ENCODE measurements around the gene NAV2.

Gene NAV2

GRCh38 chr11:19779740-19780139 is 67.1 kb downstream of the NAV2 start:
- peaks cover 29% of the 10 kb centered on the region for H3K4me1 ChIP-seq (ENCODE audit: insufficient read depth, low read length)
- H3K36me3 ChIP-seq (ENCODE audit: insufficient read depth, low read length), result no peaks in the 10 kb centered on the region
- H3K9ac ChIP-seq (ENCODE audit: low read depth, low read length), result no peak overlapping the region; the same call in 1 of the 2 replicates
- no peaks in the 10 kb centered on the region for H3K9me3 ChIP-seq (ENCODE audit: control insufficient read depth, insufficient read depth, low read length)

GRCh38 chr11:19781351-19781750 is 68.7 kb downstream of the NAV2 start:
- Histone ChIP-seq H3K36me3 (ENCODE audit: insufficient read depth, low read length) (no peaks in the 10 kb centered on the region), H3K9ac (ENCODE audit: low read depth, low read length) (no peak overlapping the region), H3K9me3 (ENCODE audit: control insufficient read depth, insufficient read depth, low read length) (no peaks in the 10 kb centered on the region), H3K4me1 (ENCODE audit: insufficient read depth, low read length) (peaks cover 29% of the 10 kb centered on the region)

GRCh38 chr11:19785265-19785664 is 72.6 kb downstream of the NAV2 start:
- no peaks in the 10 kb centered on the region for H3K9me3 ChIP-seq (ENCODE audit: control insufficient read depth, insufficient read depth, low read length)
- no peaks in the 10 kb centered on the region for H3K36me3 ChIP-seq (ENCODE audit: insufficient read depth, low read length)
- H3K4me1 ChIP-seq (ENCODE audit: insufficient read depth, low read length), result peaks cover 10% of the 10 kb centered on the region; the same call in 1 of the 2 replicates
- H3K9ac ChIP-seq (ENCODE audit: low read depth, low read length), result no peak overlapping the region

- Histone ChIP-seq H3K4me1 (ENCODE audit: insufficient read depth, low read length) (peaks cover 5% of the 10 kb centered on the region; the same call in 1 of the 2 replicates), H3K36me3 (ENCODE audit: insufficient read depth, low read length) (no peaks in the 10 kb centered on the region; the same call in 1 of the 2 replicates), H3K9ac (ENCODE audit: low read depth, low read length) (no peak overlapping the region), H3K9me3 (ENCODE audit: control insufficient read depth, insufficient read depth, low read length) (no peaks in the 10 kb centered on the region)
These were observed 74.0 kb downstream of the NAV2 start for GRCh38 chr11:19786644-19787043.

GRCh38 chr11:19788435-19788834 is 75.8 kb downstream of the NAV2 start:
- H3K9me3 ChIP-seq (ENCODE audit: control insufficient read depth, insufficient read depth, low read length), result no peaks in the 10 kb centered on the region
- H3K9ac ChIP-seq (ENCODE audit: low read depth, low read length), result no peak overlapping the region
- H3K4me1 ChIP-seq (ENCODE audit: insufficient read depth, low read length), result peaks cover 8% of the 10 kb centered on the region; the same call in 1 of the 2 replicates
- H3K36me3 ChIP-seq (ENCODE audit: insufficient read depth, low read length), result no peaks in the 10 kb centered on the region; the same call in 1 of the 2 replicates

GRCh38 chr11:19789245-19789644 is 76.6 kb downstream of the NAV2 start:
- no peaks in the 10 kb centered on the region for H3K9me3 ChIP-seq (ENCODE audit: control insufficient read depth, insufficient read depth, low read length)
- no peaks in the 10 kb centered on the region; the same call in 1 of the 2 replicates for H3K36me3 ChIP-seq (ENCODE audit: insufficient read depth, low read length)
- H3K9ac ChIP-seq (ENCODE audit: low read depth, low read length), result no peak overlapping the region
- peaks cover 10% of the 10 kb centered on the region; the same call in 1 of the 2 replicates for H3K4me1 ChIP-seq (ENCODE audit: insufficient read depth, low read length)

- Histone ChIP-seq H3K4me1 (ENCODE audit: insufficient read depth, low read length) (peaks cover 16% of the 10 kb centered on the region; the same call in 1 of the 2 replicates), H3K36me3 (ENCODE audit: insufficient read depth, low read length) (no peaks in the 10 kb centered on the region; the same call in 1 of the 2 replicates), H3K9me3 (ENCODE audit: control insufficient read depth, insufficient read depth, low read length) (no peaks in the 10 kb centered on the region), H3K9ac (ENCODE audit: low read depth, low read length) (no peak overlapping the region)
These were observed 77.4 kb downstream of the NAV2 start for GRCh38 chr11:19789835-19790710.

- Histone ChIP-seq H3K36me3 (ENCODE audit: insufficient read depth, low read length) (no peaks in the 10 kb centered on the region; the same call in 1 of the 2 replicates), H3K9ac (ENCODE audit: low read depth, low read length) (no peak overlapping the region; the same call in 1 of the 2 replicates), H3K4me1 (ENCODE audit: insufficient read depth, low read length) (peaks cover 16% of the 10 kb centered on the region; the same call in 1 of the 2 replicates), H3K9me3 (ENCODE audit: control insufficient read depth, insufficient read depth, low read length) (no peaks in the 10 kb centered on the region)
These were observed 78.4 kb downstream of the NAV2 start for GRCh38 chr11:19790831-19791552.

GRCh38 chr11:19792510-19792909 is 79.9 kb downstream of the NAV2 start:
- Histone ChIP-seq H3K36me3 (ENCODE audit: insufficient read depth, low read length) (no peaks in the 10 kb centered on the region; the same call in 1 of the 2 replicates), H3K9ac (ENCODE audit: low read depth, low read length) (no peak overlapping the region), H3K9me3 (ENCODE audit: control insufficient read depth, insufficient read depth, low read length) (no peaks in the 10 kb centered on the region), H3K4me1 (ENCODE audit: insufficient read depth, low read length) (peaks cover 19% of the 10 kb centered on the region; the same call in 1 of the 2 replicates)

- Histone ChIP-seq H3K9me3 (ENCODE audit: control insufficient read depth, insufficient read depth, low read length) (no peaks in the 10 kb centered on the region), H3K9ac (ENCODE audit: low read depth, low read length) (no peak overlapping the region), H3K4me1 (ENCODE audit: insufficient read depth, low read length) (peaks cover 19% of the 10 kb centered on the region; the same call in 1 of the 2 replicates), H3K36me3 (ENCODE audit: insufficient read depth, low read length) (no peaks in the 10 kb centered on the region; the same call in 1 of the 2 replicates)
These were observed 80.7 kb downstream of the NAV2 start for GRCh38 chr11:19793326-19793725.

GRCh38 chr11:19794161-19794560 is 81.5 kb downstream of the NAV2 start:
- Histone ChIP-seq H3K9ac (ENCODE audit: low read depth, low read length) (no peak overlapping the region), H3K36me3 (ENCODE audit: insufficient read depth, low read length) (no peaks in the 10 kb centered on the region; the same call in 1 of the 2 replicates), H3K4me1 (ENCODE audit: insufficient read depth, low read length) (peaks cover 19% of the 10 kb centered on the region; the same call in 1 of the 2 replicates), H3K9me3 (ENCODE audit: control insufficient read depth, insufficient read depth, low read length) (no peaks in the 10 kb centered on the region)

- Histone ChIP-seq H3K36me3 (ENCODE audit: insufficient read depth, low read length) (no peaks in the 10 kb centered on the region; the same call in 1 of the 2 replicates), H3K9ac (ENCODE audit: low read depth, low read length) (no peak overlapping the region), H3K9me3 (ENCODE audit: control insufficient read depth, insufficient read depth, low read length) (no peaks in the 10 kb centered on the region), H3K4me1 (ENCODE audit: insufficient read depth, low read length) (peaks cover 19% of the 10 kb centered on the region; the same call in 1 of the 2 replicates)
These were observed 82.4 kb downstream of the NAV2 start for GRCh38 chr11:19795082-19795481.

- Histone ChIP-seq H3K36me3 (ENCODE audit: insufficient read depth, low read length) (no peaks in the 10 kb centered on the region), H3K9ac (ENCODE audit: low read depth, low read length) (no peak overlapping the region), H3K9me3 (ENCODE audit: control insufficient read depth, insufficient read depth, low read length) (no peaks in the 10 kb centered on the region), H3K4me1 (ENCODE audit: insufficient read depth, low read length) (peaks cover 26% of the 10 kb centered on the region)
These were observed 87.5 kb downstream of the NAV2 start for GRCh38 chr11:19800162-19800561.

GRCh38 chr11:19800714-19801519 is 88.3 kb downstream of the NAV2 start:
- no peak overlapping the region for H3K9ac ChIP-seq (ENCODE audit: low read depth, low read length)
- H3K9me3 ChIP-seq (ENCODE audit: control insufficient read depth, insufficient read depth, low read length), result no peaks in the 10 kb centered on the region
- H3K4me1 ChIP-seq (ENCODE audit: insufficient read depth, low read length), result peaks cover 26% of the 10 kb centered on the region
- H3K36me3 ChIP-seq (ENCODE audit: insufficient read depth, low read length), result no peaks in the 10 kb centered on the region

All from ES-I3 (cell line).